Measurements from ENCODE around the gene MRPL37. TPM values are rescaled to one million over a fixed set of nuclear protein-coding genes. Genes with fewer than 3 reads are reported as not detected.
"Not testable (repeated sequence)": the region's sequence is repeated elsewhere in the genome, so short reads cannot be mapped to it uniquely, and the experiment has no call there.

MRPL37 gene
- polyA plus RNA-seq, 1 experiment = 16.6 TPM

DNA sequence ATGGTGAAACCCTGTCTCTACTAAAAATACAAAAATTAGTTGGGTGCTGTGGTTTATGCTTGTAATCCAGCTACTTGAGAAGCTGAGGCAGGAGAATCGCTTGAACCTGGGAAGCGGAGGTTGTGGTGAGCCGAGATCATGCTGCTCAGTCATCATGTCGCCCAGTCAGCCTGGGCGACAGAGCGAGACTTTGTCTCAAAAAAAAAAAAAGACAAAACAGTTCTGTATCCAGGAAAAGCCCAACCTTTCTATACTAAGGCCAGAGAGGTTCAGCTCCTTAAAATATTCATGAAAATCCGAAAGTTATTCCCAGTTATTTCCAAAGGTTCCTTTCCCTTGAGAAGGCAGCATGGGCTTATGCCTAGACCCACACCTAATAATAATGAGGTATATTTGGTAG, 4.2 kb downstream of the MRPL37 start:
- ChIA-PET POLR2A (no interaction called here), CTCF (interaction anchor here (0.6 to 1.4 kb wide), 2 partner anchors 82 to 118 kb away, joined by 3 to 5 read pairs; no protein-coding TSS in a partner anchor)
- no peaks in the 10 kb centered on the region; the same call in 1 of the 2 replicates for H3K9me3 ChIP-seq (ENCODE audit: control insufficient read depth, insufficient read depth, low read length)
- no peaks in the 10 kb centered on the region for H3K27me3 ChIP-seq (ENCODE audit: control insufficient read depth, insufficient read depth, low read length)
- DNase-seq (ENCODE audit: low read depth, low spot score) = no peak
- H3K27ac ChIP-seq (ENCODE audit: low read depth, low read length) = no peak overlapping the region
- H3K4me3 ChIP-seq (ENCODE audit: low read depth, low read length) = no peak overlapping the region
- TF ChIP-seq, protein P1, sequence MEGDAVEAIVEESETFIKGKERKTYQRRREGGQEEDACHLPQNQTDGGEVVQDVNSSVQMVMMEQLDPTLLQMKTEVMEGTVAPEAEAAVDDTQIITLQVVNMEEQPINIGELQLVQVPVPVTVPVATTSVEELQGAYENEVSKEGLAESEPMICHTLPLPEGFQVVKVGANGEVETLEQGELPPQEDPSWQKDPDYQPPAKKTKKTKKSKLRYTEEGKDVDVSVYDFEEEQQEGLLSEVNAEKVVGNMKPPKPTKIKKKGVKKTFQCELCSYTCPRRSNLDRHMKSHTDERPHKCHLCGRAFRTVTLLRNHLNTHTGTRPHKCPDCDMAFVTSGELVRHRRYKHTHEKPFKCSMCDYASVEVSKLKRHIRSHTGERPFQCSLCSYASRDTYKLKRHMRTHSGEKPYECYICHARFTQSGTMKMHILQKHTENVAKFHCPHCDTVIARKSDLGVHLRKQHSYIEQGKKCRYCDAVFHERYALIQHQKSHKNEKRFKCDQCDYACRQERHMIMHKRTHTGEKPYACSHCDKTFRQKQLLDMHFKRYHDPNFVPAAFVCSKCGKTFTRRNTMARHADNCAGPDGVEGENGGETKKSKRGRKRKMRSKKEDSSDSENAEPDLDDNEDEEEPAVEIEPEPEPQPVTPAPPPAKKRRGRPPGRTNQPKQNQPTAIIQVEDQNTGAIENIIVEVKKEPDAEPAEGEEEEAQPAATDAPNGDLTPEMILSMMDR (IDR thresholded peaks at IDR 0.05; ENCODE audit: low read depth, low read length) = no peak

DNA sequence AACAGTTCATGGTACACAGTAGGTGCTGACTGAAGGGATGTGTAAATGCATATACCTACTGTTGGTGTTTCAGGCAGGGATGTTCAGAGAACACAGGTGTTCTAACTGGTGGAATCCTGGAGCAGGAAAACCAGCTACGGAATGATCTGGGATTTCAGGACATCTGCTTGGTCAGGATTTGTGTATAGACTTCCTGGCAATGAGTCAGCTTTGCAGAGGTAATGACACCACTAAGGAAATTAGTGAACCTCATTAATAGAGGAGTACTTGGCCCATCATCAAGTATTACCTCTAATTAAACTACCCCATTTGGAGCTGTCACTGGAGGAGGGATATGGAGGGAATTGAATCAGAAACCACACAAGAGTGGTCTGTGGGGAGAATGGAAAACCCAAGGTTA, 7.3 kb downstream of the MRPL37 start:
- no peak overlapping the region for H3K4me3 ChIP-seq (ENCODE audit: low read depth, low read length)
- no peak overlapping the region for H3K27ac ChIP-seq (ENCODE audit: low read depth, low read length)
- H3K27me3 ChIP-seq (ENCODE audit: control insufficient read depth, insufficient read depth, low read length) = no peaks in the 10 kb centered on the region
- CTCF ChIA-PET = interaction anchor here (0.6 kb wide), 1 partner anchor 282 kb away, joined by 3 read pairs; no protein-coding TSS in a partner anchor
- POLR2A ChIA-PET = no interaction called here
- no peaks in the 10 kb centered on the region for H3K9me3 ChIP-seq (ENCODE audit: control insufficient read depth, insufficient read depth, low read length)
- TF ChIP-seq, protein P1 (IDR thresholded peaks at IDR 0.05; ENCODE audit: low read depth, low read length) = no peak
- DNase-seq (ENCODE audit: low read depth, low spot score) = no peak

DNA sequence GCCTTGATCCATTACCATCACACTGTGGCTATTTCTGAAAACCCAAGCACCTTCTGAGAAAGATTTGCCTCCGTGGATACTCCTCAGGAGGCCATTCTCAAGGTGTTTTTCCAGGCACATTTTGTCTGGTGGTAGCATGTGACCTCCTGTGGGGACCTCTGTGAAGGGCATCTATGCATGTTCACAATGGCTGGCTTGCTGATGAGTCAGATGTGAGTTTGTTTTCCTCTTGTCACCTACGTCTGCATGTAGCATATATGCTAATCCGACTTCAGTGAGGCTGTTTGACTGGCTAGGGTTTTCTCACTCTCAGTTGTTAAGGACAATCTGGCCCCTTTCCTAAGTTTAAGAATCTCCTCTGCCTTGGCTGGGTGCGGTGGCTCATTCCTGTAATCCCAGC, 7.9 kb downstream of the MRPL37 start:
- DNase-seq (ENCODE audit: low read depth, low spot score); CTCF ChIA-PET; POLR2A ChIA-PET; H3K9me3 ChIP-seq (ENCODE audit: control insufficient read depth, insufficient read depth, low read length); H3K27me3 ChIP-seq (ENCODE audit: control insufficient read depth, insufficient read depth, low read length); H3K4me3 ChIP-seq (ENCODE audit: low read depth, low read length); H3K27ac ChIP-seq (ENCODE audit: low read depth, low read length): not testable (repeated sequence)

DNA sequence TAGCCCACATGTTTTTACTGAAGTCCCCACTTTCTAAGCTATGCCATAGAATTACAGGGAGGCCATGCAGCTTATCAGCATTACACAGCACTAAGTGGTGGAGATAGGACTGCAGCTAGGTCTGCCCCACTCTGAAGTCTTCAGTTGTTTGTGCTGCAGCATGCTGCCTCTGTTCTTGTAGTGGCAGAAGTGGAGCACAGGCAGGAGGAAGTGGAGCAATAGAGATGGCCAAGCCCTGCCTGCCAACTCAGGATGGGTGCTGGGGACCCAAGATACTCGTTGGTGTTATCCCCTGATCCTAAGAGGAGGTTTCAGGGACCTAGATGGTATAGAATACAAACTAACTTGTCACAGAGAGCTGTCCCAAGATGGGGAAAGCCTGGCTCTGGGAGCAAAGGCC, 12.9 kb downstream of the MRPL37 start:
- Histone ChIP-seq H3K4me3 (ENCODE audit: low read depth, low read length) (no peak overlapping the region), H3K9me3 (ENCODE audit: control insufficient read depth, insufficient read depth, low read length) (no peaks in the 10 kb centered on the region), H3K27me3 (ENCODE audit: control insufficient read depth, insufficient read depth, low read length) (no peaks in the 10 kb centered on the region), H3K27ac (ENCODE audit: low read depth, low read length) (no peak overlapping the region)
- CTCF ChIA-PET = no interaction called here
- TF ChIP-seq, protein P1 (IDR thresholded peaks at IDR 0.05; ENCODE audit: low read depth, low read length) = no peak
- DNase-seq (ENCODE audit: low read depth, low spot score) = no peak
- POLR2A ChIA-PET = no interaction called here

DNA sequence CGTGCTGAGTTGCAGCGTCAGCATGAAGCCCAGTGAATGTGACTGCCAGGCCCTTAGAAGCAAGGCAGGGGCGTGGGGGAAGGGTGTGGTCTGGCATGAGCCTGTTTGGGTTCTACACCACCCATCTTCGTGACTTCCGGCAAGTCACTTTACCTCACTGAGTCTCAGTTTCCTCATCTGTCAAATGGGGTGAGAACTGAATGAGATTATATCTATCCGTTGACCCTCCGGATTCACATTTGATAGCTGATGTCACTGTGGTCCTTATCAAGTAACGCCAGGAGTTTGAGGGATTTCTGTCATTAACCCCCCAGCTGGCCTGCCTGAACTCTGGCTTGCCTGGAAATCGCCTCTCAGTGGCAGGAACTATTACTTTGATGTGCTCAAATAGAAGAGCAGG, 15.6 kb downstream of the MRPL37 start:
- DNase-seq (ENCODE audit: low read depth, low spot score) = no peak
- no peak overlapping the region for H3K27ac ChIP-seq (ENCODE audit: low read depth, low read length)
- H3K4me3 ChIP-seq (ENCODE audit: low read depth, low read length) = no peak overlapping the region
- H3K27me3 ChIP-seq (ENCODE audit: control insufficient read depth, insufficient read depth, low read length) = no peaks in the 10 kb centered on the region
- POLR2A ChIA-PET = interaction anchor here (0.7 to 1.1 kb wide), 2 partner anchors 12 to 97 kb away, joined by 3 read pairs; no protein-coding TSS in a partner anchor
- H3K9me3 ChIP-seq (ENCODE audit: control insufficient read depth, insufficient read depth, low read length) = no peaks in the 10 kb centered on the region
- CTCF ChIA-PET = no interaction called here
- TF ChIP-seq, protein P1 (IDR thresholded peaks at IDR 0.05; ENCODE audit: low read depth, low read length) = no peak

Measured in AG04450 (cell line).